Retinal pigment epithelial cell (primary cell): Measurements from ENCODE around the gene TEKT3.

Source experiments
- DNase-seq: peaks from one replicate; pipeline ENCODE4 v3.0.0-alpha.2; 2010; ENCODE audit warnings: low read depth
- H3K4me3 ChIP-seq: 2 replicates; pipeline ENCODE4 v1.5.1; 2011; ENCODE audit warnings: mild to moderate bottlenecking, low read length, control low read depth, moderate library complexity
- CTCF ChIP-seq: conservative IDR thresholded peaks from 2 replicates; pipeline ENCODE4 v1.5.1; 2011; ENCODE audit warnings: low read depth, low read length, control low read depth, inconsistent platforms

TEKT3 gene

DNA sequence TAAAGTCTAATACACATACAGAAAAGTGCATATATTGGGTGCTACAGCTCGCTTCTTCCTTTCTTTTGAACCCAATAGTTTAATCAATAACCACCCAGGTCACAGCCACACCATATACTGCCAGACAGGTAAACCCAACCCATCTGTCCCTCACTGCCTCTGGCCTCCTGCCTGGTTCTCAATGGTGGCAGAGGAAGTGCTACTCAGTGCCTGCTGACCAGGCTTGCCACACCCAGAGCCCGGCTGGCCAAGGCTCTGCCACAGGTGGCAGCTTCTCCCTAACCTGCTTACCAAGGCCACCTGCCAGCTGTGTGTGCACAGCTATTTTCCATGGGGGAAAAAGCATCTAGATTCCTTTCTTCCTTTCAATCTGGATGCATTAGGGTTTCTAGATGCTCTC, 76.9 kb downstream of the TEKT3 start:
- no peak for DNase-seq
- TF ChIP-seq CTCF, result no peak
- no peak overlapping the region for H3K4me3 ChIP-seq

DNA sequence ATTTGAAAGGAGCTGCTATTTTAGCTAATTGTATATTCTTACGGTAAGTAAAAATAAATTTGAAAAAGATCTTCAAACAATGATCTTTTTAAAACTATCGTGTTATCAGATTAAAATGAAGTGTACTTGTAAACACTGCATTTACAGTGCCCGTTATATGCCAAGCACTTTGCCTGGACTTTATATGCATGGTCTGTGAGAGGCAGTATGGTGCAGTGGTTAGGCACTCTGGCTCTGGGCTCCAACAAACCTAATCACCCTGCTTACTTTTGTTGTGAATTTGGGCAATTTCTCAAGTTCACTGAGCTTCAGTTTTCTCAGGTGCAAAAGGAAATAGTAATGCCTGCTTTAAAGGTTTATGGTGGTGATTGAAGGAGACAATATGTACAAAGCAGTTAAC, 77.7 kb downstream of the TEKT3 start:
- peak overlapping the region; percentile 81 for H3K4me3 ChIP-seq
- no peak for DNase-seq
- TF ChIP-seq CTCF, result no peak

GRCh38 chr17:15263206-15263579, 78.2 kb downstream of the TEKT3 start:
- DNase-seq, result peak; percentile 79
- H3K4me3 ChIP-seq, result peak overlapping the region; percentile 81
- TF ChIP-seq CTCF, result no peak

DNA sequence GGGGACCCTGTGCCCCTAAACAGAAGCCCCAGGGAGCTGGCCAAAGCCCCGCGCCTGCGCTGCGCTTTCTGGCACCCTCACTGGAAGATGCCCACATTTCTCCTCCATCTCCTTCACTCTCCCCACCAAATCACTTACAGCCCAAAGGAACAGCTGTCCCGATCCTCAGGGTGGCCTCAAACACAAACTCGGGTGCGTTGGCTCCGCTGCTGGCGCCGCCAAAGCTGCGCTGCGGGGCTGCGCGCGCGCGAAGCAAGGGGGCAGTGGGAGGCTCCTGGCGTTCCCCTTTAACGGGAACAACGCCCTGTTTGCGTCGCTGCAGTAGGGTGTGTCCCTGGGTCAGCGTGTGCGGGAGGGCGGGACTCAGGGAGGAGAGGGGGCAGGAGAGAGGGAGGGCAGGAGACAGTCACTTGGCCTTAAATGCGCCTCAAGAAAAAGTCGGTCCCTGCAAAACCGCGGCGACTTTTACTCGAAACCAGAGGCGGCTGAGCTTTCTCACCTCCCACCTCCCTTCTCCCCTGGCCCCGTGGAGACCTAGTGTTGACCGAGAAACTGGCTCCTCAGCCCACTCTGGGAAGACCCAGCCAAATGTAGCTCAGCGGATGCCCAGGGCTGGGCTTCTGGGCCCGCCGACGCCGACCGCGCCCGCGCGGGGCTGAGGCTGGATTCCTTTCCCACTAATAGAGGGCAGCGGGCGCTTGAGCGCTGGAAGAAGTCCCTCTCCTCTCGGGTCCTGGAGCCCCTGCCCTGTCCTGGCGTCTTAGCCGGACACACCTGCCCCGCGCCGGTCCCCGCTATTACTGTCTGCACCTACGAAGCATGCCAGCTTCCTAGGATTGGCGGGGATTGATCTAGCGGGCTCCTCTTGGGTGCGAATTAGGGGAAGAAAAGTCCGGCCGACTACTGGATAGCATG, 78.8 kb downstream of the TEKT3 start:
- peak; percentile 78 for DNase-seq
- peak; percentile 29 for TF ChIP-seq CTCF
- H3K4me3 ChIP-seq, result peak overlapping the region; percentile 81

GRCh38 chr17:15261802-15262290, 79.6 kb downstream of the TEKT3 start:
- TF ChIP-seq CTCF, result no peak
- H3K4me3 ChIP-seq, result peak overlapping the region; percentile 81
- no peak for DNase-seq

DNA sequence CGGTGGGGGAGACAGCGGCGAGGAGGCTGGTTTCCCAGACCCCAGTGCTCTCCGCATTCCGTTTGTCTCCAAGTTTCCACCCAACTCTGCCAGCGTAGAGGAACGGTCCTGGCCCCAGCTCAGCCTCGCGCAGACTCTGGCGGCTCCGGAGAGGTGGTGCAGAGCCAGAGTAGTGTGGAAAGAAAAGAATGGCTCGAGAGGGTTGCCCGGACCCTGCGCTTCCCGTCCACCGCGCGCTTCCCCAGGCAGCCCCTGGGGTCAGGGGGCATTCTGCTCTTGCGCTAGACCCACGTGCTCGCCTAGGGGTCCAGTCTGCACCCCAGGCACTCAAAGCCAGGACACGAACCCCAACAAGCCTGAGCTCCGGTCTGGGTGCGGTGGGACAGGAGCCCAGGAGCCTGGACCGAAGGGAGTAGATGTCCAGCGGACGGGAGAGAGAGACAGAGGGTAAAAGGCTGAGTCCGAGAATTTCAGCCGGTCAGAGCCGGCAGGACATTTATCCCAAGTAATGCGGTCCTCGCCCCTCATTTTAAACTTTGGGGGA, 80.1 kb downstream of the TEKT3 start:
- no peak for DNase-seq
- no peak for TF ChIP-seq CTCF
- peak overlapping the region; percentile 81 for H3K4me3 ChIP-seq
